SU-DHL-6 (cell line): ENCODE measurements around the gene DIP2C.

Source experiments
- EZH2phosphoT487 ChIP-seq: fragments of 200-600 bp; sonication (generic), shearing (Covaris generic); conservative IDR thresholded peaks from 2 replicates; pipeline ENCODE4 v1.6.1; 2018; ENCODE audit warnings: mild to moderate bottlenecking, antibody characterized with exemption, low read length, moderate library complexity, mixed read lengths
- TF ChIP-seq, protein P1 (sequence below): fragments of 200-600 bp; sonication (generic); IDR thresholded peaks from one replicate; pipeline ENCODE4 v1.5.1; 2017; ENCODE audit warnings: antibody characterized with exemption, mild to moderate bottlenecking, low read length, moderate library complexity; ENCODE audit not compliant: insufficient read depth, poor library complexity, severe bottlenecking

DNA sequence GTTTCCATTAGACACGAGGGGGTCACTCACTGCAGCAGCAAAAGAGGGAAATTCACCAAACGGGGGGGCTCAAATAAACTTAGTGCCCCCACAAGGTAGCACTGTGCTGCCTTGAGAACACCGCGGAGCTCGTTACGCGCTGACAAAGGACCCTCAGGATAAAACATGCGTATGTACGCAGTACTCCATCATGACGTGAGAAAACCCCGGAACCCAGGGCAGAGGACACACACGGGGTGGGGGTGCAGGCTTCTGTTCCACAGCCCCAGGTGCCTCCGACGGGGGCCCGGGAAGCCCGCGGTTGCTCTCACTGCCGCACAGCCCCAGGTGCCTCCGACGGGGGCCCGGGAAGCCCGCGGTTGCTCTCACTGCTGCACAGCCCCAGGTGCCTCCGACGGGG lies 321.8 kb downstream of the DIP2C start:
- TF ChIP-seq, protein P1, sequence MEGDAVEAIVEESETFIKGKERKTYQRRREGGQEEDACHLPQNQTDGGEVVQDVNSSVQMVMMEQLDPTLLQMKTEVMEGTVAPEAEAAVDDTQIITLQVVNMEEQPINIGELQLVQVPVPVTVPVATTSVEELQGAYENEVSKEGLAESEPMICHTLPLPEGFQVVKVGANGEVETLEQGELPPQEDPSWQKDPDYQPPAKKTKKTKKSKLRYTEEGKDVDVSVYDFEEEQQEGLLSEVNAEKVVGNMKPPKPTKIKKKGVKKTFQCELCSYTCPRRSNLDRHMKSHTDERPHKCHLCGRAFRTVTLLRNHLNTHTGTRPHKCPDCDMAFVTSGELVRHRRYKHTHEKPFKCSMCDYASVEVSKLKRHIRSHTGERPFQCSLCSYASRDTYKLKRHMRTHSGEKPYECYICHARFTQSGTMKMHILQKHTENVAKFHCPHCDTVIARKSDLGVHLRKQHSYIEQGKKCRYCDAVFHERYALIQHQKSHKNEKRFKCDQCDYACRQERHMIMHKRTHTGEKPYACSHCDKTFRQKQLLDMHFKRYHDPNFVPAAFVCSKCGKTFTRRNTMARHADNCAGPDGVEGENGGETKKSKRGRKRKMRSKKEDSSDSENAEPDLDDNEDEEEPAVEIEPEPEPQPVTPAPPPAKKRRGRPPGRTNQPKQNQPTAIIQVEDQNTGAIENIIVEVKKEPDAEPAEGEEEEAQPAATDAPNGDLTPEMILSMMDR, result no peak
- no peak for TF ChIP-seq EZH2phosphoT487
